HS-27A (cell line): ENCODE measurements around the gene ROR1.

Source experiments
- DNase-seq: peaks from one replicate; pipeline ENCODE4 v3.0.0-alpha.2; 2012; ENCODE audit warnings: low read depth, missing footprints

Gene ROR1

DNA sequence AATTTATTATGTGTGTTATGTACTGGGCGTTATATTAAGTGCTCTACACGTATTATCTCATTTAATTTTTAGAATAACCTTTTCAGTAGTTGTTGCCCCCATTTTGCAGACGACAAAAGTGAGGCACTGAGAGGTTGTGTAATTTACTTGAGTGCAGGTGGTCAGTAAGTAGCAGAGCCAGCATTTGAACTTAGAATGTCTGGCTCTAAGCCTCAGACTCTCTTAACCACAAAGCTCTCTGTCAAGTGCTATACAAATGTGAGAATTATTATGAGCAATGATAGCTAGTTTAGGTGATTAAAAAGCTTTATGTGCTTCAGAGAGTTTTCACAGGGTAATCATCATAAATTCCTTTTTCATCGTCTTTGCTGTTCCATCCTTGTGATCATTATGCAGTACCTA, 333.3 kb downstream of the ROR1 start:
- DNase-seq: no peak

DNA sequence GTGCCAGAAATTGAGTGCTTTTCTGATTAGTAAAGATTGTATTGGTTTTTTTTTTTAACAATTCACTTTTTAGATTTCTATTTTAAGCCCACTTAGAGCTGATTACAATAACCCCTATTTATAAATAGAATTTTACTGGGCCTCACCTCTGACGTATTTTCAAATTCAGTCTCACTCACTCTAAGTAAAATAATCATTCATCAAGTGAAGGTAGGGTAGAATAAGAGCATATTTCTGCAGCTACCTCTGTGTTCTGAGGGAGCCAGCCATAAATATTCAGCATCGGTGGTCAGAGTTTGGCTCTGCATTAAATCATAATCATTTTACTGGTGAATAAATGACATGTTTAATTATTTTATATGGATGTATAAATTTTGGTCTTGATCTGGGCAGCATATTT, 333.8 kb downstream of the ROR1 start:
- DNase-seq: no peak

DNA sequence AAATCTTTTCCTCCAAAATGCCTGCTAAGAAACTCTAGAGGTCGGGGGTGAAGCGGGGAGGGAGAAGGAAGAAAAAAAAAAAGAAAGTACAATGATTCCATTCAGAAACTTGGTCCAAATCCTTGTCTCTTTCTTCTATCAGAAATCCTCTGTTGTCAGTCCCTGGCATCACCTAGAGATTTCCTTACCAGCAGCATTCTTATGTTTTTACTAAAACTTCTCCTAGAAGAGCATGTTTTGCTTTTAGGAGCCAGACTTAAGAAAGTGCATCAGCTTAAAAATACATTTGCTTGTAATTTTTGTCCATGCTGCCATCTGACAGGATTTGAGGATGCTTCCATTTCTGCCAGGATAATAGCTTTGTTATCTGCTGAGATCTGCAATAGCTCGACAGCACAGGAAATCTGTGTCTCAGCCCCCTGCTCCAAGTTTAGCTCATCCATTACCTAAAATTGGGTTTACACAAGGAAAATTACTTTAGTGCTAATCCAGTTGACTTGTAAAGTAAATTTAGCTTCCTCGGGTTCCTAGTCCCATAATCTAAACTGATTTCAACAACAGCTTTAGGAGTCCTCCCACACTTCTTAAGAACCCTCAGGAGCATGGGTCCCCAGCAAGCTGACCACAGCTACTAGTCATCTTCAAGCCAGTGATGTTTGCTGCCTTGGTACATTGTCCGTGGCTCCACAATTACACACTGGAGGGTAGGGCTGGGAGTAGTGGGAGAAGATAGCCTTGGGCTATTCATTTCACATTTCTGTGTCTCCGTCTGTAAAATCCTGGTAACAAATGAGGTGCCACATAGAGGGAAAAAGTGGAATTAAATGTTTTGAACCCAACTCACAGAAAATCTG, 337.3 kb downstream of the ROR1 start:
- DNase-seq: no peak

DNA sequence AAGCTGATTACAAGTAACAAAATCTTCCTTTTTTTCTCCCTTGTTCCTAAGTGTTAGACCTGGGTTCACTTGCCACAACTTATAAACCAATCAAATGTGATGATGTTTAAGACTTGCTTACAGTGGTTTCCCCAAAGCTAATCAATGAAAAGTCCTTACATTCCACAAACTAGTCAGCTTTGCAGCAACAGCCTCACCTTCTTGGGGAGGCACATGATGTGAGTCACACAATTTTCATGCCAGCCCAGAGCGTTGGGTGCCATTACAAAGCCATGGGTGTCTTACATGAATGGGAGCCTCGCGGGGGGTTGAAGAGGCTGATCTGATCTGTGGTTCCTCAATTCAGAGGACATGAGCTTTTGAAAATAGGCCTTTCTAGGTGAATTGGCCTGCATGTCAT, 338.0 kb downstream of the ROR1 start:
- no peak for DNase-seq

GRCh38 chr1:64112281-64112680, 338.5 kb downstream of the ROR1 start:
- peak; percentile 84 for DNase-seq

DNA sequence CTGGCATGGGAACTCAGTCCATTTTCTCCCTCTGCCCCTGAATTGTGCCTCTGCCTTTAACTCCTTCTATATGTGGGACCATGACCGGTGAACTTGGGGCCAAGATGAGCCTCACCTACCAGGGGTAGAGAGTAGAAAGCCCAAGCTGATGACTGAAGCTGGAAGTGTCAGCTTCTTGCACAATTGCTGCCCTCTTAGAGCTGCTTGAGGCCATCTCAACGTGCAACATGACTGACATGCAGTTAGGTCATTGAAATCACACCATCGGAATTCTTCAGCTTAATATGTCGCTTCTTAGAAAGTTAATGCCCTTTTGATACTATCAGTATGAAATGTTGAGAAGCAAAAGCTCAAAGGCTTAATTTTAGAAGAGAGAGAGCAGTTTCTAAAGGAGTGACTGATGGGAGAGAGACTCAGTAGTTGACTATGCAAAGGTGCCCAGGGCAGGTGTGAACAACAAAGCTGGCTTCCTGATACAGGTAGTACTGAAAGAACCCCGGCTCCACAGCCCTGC, 340.3 kb downstream of the ROR1 start:
- DNase-seq: no peak

DNA sequence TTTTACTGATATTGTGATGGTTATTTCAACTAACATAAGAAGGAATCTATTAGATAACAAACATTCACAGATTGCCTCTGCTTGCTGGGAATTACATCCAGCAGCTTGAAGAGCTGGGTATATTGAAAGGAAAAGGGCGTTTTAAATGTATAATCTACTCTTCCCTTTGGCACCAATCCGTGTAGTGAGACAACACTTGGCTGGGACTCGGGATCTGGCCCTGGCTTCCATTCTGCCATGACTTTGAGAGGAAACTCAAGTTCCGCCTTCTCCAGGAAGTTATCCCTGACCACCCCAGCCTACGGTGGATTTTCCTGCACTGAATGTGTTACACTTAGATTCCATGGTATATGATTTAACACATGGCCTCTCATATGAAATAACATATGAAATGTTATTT, 342.7 kb downstream of the ROR1 start:
- no peak for DNase-seq

GRCh38 chr1:64117492-64117891, 343.7 kb downstream of the ROR1 start:
- DNase-seq: no peak

DNA sequence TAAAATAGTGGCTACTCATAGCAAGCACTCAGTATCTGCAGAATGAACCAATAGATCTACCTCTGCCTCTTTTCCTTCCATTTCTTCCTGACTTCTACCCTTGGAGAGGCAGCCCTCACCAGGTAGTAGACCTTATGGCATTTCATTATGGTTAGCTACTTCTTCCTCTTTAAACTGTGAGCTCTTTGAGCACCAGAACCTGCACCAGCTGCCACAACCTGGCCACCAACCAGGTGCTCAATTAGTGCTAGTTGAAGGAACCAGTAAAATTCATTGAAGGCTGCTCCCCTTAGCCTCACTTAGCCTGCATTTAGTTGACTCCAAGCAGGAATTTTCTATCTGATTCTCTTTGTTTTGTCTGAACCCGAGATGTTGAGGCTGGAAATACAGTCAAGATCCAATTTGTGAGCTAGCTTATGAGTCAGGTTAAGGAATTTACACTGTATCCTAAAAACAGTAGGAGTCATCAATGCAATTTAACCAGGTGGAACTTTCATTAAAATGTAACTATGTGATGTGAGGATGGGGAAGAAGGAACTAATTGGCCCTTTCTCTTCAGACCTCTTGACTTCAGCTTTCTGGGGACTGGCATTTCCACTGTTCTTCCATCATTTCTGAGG, 348.1 kb downstream of the ROR1 start:
- DNase-seq: no peak

GRCh38 chr1:64122588-64122987, 348.8 kb downstream of the ROR1 start:
- no peak for DNase-seq

DNA sequence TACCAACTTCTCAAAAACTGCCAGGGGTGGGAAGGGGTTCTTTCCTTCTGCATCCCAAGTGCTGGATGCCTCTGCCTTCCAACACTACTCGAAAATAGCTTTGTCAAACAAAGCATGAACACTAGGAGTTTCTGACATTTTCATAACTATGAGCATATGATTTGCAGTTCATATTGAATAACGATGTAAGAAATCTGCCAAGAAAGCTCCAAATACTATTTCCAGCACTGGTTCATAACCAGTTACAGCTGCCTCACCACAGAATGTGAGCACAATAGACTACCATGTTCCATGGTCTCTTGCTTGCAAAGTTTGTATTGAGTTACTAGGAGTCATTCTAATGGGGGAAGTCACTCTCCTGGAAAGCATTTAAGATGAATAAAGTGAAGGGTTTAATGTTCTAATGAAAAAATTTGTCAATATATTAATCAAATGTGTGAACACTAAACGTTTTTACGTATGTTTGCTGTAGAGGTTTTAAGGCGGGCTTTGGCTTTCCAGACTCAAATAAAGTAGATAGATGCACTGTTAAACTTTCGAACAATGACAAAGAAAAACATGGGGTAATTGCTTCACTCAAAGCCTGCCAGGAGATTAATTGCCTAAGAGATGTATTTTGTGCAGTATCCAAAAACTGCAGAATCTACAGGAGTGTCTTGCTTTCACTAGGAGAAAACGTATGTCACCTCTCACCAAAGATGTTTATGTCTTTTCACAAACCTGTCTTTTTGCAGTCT, 351.1 kb downstream of the ROR1 start:
- DNase-seq: no peak

- no peak for DNase-seq
Observed at GRCh38 chr1:64126581-64126980, 352.8 kb downstream of the ROR1 start.

- DNase-seq: no peak
Observed at GRCh38 chr1:64127297-64127696, 353.5 kb downstream of the ROR1 start.

DNA sequence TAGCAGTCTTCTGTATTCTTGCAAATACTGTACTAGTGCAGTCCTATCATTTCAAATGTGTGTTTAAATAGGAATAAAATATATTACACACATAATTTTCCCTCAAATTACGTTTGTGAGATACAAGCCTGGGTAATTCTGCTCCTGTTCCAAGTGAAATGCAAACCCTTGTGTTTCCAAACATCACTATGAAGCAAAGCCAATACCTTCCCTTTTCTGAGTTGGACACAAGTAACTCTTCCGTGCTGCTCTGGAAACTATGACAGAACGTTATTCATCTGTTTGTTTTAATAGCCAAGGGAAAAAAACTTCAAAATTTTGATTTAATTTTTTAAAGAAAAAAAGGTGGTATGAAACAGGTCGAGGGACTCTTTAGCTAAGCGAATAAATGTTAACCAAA, 355.9 kb downstream of the ROR1 start:
- no peak for DNase-seq

GRCh38 chr1:64131155-64131554, 357.3 kb downstream of the ROR1 start:
- DNase-seq: no peak

DNA sequence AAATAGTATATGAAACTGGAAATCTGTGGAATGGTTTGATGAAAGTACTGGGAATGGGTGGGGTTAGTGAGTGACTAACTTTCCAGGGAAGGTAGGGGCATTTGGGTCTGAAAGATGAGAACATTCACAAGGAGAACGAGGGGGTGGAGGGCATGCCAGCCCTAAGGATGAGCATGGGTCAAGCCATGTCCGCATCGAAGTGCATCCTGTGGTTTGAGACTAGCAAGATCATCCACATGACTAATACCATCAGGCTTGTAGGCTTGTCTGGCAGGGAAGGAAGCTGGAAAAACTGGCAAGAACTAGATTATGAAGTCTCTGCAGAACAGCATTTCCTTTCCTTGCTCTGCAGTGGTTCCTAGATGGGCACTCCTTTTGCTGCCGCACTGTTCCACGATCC, 359.2 kb downstream of the ROR1 start:
- DNase-seq: peak; percentile 95

- no peak for DNase-seq
Observed at GRCh38 chr1:64135462-64136223, 361.8 kb downstream of the ROR1 start.

- DNase-seq: no peak
Observed at GRCh38 chr1:64136296-64136695, 362.5 kb downstream of the ROR1 start.

DNA sequence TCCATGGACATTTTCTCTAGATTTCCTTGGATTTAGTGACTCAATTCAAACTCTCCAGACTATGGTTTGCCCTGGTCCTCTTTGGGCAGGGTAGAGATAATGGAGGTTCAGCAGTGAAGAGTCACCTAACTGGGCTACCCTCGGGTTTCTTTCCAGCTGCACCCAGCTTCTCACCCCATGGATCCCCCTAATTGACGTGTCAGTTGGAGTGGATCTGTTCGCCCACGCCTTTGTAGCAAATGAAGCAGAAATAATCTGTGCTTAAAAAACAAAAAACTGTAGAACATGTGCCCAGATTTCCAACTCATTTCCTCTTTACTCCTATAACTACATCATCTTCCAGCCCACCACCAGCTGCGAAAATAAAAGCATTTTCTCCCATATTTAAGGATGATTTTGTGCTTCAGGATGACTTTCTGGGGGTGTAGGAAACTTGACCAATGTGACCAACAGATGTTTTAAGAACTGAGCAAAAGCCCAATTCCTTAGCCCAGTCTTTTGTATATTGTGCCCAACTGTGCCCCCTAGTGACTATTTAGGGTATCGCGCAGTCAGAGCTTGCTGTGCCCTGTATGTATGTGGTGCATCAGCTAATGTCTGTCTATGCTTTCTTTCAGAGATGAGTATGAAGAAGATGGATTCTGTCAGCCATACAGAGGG, 363.1 kb downstream of the ROR1 start:
- DNase-seq: peak; percentile 94

DNA sequence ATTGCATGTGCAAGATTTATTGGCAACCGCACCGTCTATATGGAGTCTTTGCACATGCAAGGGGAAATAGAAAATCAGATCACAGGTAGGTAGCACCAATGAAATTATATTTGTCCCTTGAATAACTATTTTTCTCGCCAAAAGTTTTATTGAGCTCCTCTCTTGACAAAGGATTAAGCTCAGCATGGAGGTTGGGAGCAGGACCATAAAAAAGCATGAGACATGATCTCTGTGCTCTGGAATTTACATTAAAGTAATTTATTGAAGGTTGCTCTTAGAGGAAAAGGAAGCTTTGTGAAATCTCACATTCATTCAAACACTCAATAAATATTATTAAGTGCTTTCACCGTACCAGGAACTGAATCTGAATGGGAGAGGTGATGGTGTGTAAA, 363.6 kb downstream of the ROR1 start:
- DNase-seq: no peak

- DNase-seq: no peak
Observed at GRCh38 chr1:64139877-64140276, 366.1 kb downstream of the ROR1 start.

DNA sequence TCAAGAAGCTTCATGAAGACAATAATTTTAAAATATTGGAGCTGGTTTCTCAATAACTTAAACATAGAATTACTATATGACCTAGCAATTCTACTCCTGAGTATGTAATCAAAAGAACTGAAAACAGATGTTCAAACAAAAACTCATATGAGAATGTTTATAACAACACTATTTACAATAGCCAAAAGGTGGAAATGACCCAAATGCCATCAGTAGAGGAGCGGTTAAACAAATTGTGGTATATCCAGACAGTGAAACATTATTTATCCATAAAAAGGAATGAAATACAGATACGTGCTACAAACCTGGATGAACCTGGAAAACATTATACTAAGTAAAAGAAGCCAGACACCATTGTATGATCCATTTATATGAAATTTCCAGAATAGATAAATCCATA, 366.8 kb downstream of the ROR1 start:
- no peak for DNase-seq
